ENCODE data around the gene SLC22A23.

SLC22A23 gene

GRCh38 chr6:3271756-3272155 lies 185.1 kb downstream of the SLC22A23 start:
- Histone ChIP-seq H3K27ac (no peak overlapping the region), H3K9ac (ENCODE audit: insufficient read length) (no peak overlapping the region), H3K4me3 (no peak overlapping the region), H3K36me3 (ENCODE audit: insufficient read depth, low read length) (peaks cover 36% of the 10 kb centered on the region), H3K9me3 (ENCODE audit: low read depth, low read length) (no peaks in the 10 kb centered on the region)
- DNase-seq (ENCODE audit: low read depth, low spot score) = no peak
- TF ChIP-seq EZH2 (IDR thresholded peaks at IDR 0.05) (no peak), POLR2AphosphoS5 (IDR thresholded peaks at IDR 0.05; ENCODE audit: borderline replicate concordance, low read depth, low read length) (no peak), FOXP2 (optimal IDR thresholded peaks at IDR 0.05; ENCODE audit: control extremely low read depth, extremely low read length, insufficient read depth) (no peak)

- H3K9me3 ChIP-seq (ENCODE audit: low read depth, low read length) = no peaks in the 10 kb centered on the region
- no peak for DNase-seq (ENCODE audit: low read depth, low spot score)
- no peak overlapping the region for H3K27ac ChIP-seq
- H3K9ac ChIP-seq (ENCODE audit: insufficient read length) = no peak overlapping the region
- no peak overlapping the region for H3K4me3 ChIP-seq
- H3K36me3 ChIP-seq (ENCODE audit: insufficient read depth, low read length) = peaks cover 38% of the 10 kb centered on the region
- TF ChIP-seq FOXP2 (optimal IDR thresholded peaks at IDR 0.05; ENCODE audit: control extremely low read depth, extremely low read length, insufficient read depth) (no peak), EZH2 (IDR thresholded peaks at IDR 0.05) (no peak)
Observed at GRCh38 chr6:3270258-3270657, 186.6 kb downstream of the SLC22A23 start.

- H3K27ac ChIP-seq = no peak overlapping the region
- no peak overlapping the region for H3K4me3 ChIP-seq
- no peak overlapping the region for H3K9ac ChIP-seq (ENCODE audit: insufficient read length)
- H3K36me3 ChIP-seq (ENCODE audit: insufficient read depth, low read length) = peaks cover 41% of the 10 kb centered on the region
- no peak for DNase-seq (ENCODE audit: low read depth, low spot score)
- TF ChIP-seq EZH2 (IDR thresholded peaks at IDR 0.05) (no peak), FOXP2 (optimal IDR thresholded peaks at IDR 0.05; ENCODE audit: control extremely low read depth, extremely low read length, insufficient read depth) (no peak), POLR2AphosphoS5 (IDR thresholded peaks at IDR 0.05; ENCODE audit: borderline replicate concordance, low read depth, low read length) (no peak)
- no peaks in the 10 kb centered on the region for H3K9me3 ChIP-seq (ENCODE audit: low read depth, low read length)
Observed at GRCh38 chr6:3269281-3269975, 187.4 kb downstream of the SLC22A23 start.

- no peak for DNase-seq (ENCODE audit: low read depth, low spot score)
- peaks cover 48% of the 10 kb centered on the region for H3K36me3 ChIP-seq (ENCODE audit: insufficient read depth, low read length)
- TF ChIP-seq EZH2 (IDR thresholded peaks at IDR 0.05) (no peak), POLR2AphosphoS5 (IDR thresholded peaks at IDR 0.05; ENCODE audit: borderline replicate concordance, low read depth, low read length) (no peak), FOXP2 (optimal IDR thresholded peaks at IDR 0.05; ENCODE audit: control extremely low read depth, extremely low read length, insufficient read depth) (no peak)
- H3K4me3 ChIP-seq = no peak overlapping the region
- no peak overlapping the region for H3K27ac ChIP-seq
- H3K9me3 ChIP-seq (ENCODE audit: low read depth, low read length) = no peaks in the 10 kb centered on the region
- no peak overlapping the region for H3K9ac ChIP-seq (ENCODE audit: insufficient read length)
Observed at GRCh38 chr6:3268680-3269079, 188.2 kb downstream of the SLC22A23 start.

- peaks cover 49% of the 10 kb centered on the region for H3K36me3 ChIP-seq (ENCODE audit: insufficient read depth, low read length)
- H3K9ac ChIP-seq (ENCODE audit: insufficient read length) = no peak overlapping the region
- TF ChIP-seq EZH2 (IDR thresholded peaks at IDR 0.05) (no peak), FOXP2 (optimal IDR thresholded peaks at IDR 0.05; ENCODE audit: control extremely low read depth, extremely low read length, insufficient read depth) (no peak), POLR2AphosphoS5 (IDR thresholded peaks at IDR 0.05; ENCODE audit: borderline replicate concordance, low read depth, low read length) (no peak)
- no peak overlapping the region for H3K27ac ChIP-seq
- DNase-seq (ENCODE audit: low read depth, low spot score) = no peak
- no peak overlapping the region for H3K4me3 ChIP-seq
- H3K9me3 ChIP-seq (ENCODE audit: low read depth, low read length) = no peaks in the 10 kb centered on the region
Observed at GRCh38 chr6:3267162-3267561, 189.7 kb downstream of the SLC22A23 start.

- H3K4me3 ChIP-seq = no peak overlapping the region
- H3K27ac ChIP-seq = no peak overlapping the region
- H3K9ac ChIP-seq (ENCODE audit: insufficient read length) = no peak overlapping the region
- DNase-seq (ENCODE audit: low read depth, low spot score) = no peak
- no peaks in the 10 kb centered on the region for H3K9me3 ChIP-seq (ENCODE audit: low read depth, low read length)
- no peak for TF ChIP-seq FOXP2 (optimal IDR thresholded peaks at IDR 0.05; ENCODE audit: control extremely low read depth, extremely low read length, insufficient read depth)
- no peak for TF ChIP-seq POLR2AphosphoS5 (IDR thresholded peaks at IDR 0.05; ENCODE audit: borderline replicate concordance, low read depth, low read length)
- no peak for TF ChIP-seq EZH2 (IDR thresholded peaks at IDR 0.05)
- H3K36me3 ChIP-seq (ENCODE audit: insufficient read depth, low read length) = peaks cover 42% of the 10 kb centered on the region
Observed at GRCh38 chr6:3266170-3266569, 190.7 kb downstream of the SLC22A23 start.

- Histone ChIP-seq H3K4me3 (no peak overlapping the region), H3K27ac (no peak overlapping the region), H3K9me3 (ENCODE audit: low read depth, low read length) (no peaks in the 10 kb centered on the region), H3K36me3 (ENCODE audit: insufficient read depth, low read length) (peaks cover 40% of the 10 kb centered on the region), H3K9ac (ENCODE audit: insufficient read length) (no peak overlapping the region)
- DNase-seq (ENCODE audit: low read depth, low spot score) = no peak
- TF ChIP-seq EZH2 (IDR thresholded peaks at IDR 0.05) (no peak), FOXP2 (optimal IDR thresholded peaks at IDR 0.05; ENCODE audit: control extremely low read depth, extremely low read length, insufficient read depth) (no peak), POLR2AphosphoS5 (IDR thresholded peaks at IDR 0.05; ENCODE audit: borderline replicate concordance, low read depth, low read length) (no peak)
Observed at GRCh38 chr6:3265671-3266070, 191.2 kb downstream of the SLC22A23 start.

- H3K9me3 ChIP-seq (ENCODE audit: low read depth, low read length) = no peaks in the 10 kb centered on the region
- no peak overlapping the region for H3K27ac ChIP-seq
- no peak overlapping the region for H3K4me3 ChIP-seq
- peaks cover 27% of the 10 kb centered on the region for H3K36me3 ChIP-seq (ENCODE audit: insufficient read depth, low read length)
- TF ChIP-seq FOXP2 (optimal IDR thresholded peaks at IDR 0.05; ENCODE audit: control extremely low read depth, extremely low read length, insufficient read depth) (no peak), EZH2 (IDR thresholded peaks at IDR 0.05) (no peak), POLR2AphosphoS5 (IDR thresholded peaks at IDR 0.05; ENCODE audit: borderline replicate concordance, low read depth, low read length) (no peak)
- H3K9ac ChIP-seq (ENCODE audit: insufficient read length) = no peak overlapping the region
- DNase-seq (ENCODE audit: low read depth, low spot score) = no peak
Observed at GRCh38 chr6:3264356-3264755, 192.5 kb downstream of the SLC22A23 start.

GRCh38 chr6:3263096-3263495 lies 193.8 kb downstream of the SLC22A23 start:
- no peaks in the 10 kb centered on the region for H3K9me3 ChIP-seq (ENCODE audit: low read depth, low read length)
- no peak overlapping the region for H3K4me3 ChIP-seq
- peaks cover 21% of the 10 kb centered on the region for H3K36me3 ChIP-seq (ENCODE audit: insufficient read depth, low read length)
- DNase-seq (ENCODE audit: low read depth, low spot score) = no peak
- H3K9ac ChIP-seq (ENCODE audit: insufficient read length) = no peak overlapping the region
- no peak overlapping the region for H3K27ac ChIP-seq
- TF ChIP-seq POLR2AphosphoS5 (IDR thresholded peaks at IDR 0.05; ENCODE audit: borderline replicate concordance, low read depth, low read length) = no peak
- no peak for TF ChIP-seq EZH2 (IDR thresholded peaks at IDR 0.05)
- TF ChIP-seq FOXP2 (optimal IDR thresholded peaks at IDR 0.05; ENCODE audit: control extremely low read depth, extremely low read length, insufficient read depth) = no peak

All from SK-N-MC (cell line).